Natural killer cell treated with Interleukin-12 subunit alpha and Interleukin-12 subunit beta and Interleukin-15 and Interleukin-18, amount 100 ng/mL, for 72 hours (primary cell): Measurements from ENCODE around the gene C22orf42. TPM values are rescaled to one million over a fixed set of nuclear protein-coding genes. Genes with fewer than 3 reads are reported as not detected.
"Not testable (repeated sequence)": the region's sequence is repeated elsewhere in the genome, so short reads cannot be mapped to it uniquely, and the experiment has no call there.

Experiments
- ATAC-seq, 2 donors: fragments of 150-1000 bp; cut with Tn5 transposase in 1 of 2; sonication (Bioruptor Pico), chemical (Tn5 transposase) in 1 of 2; 2 replicates each; pipeline ENCODE4 v1.10.0; 2021
- DNase-seq: peaks from one replicate; pipeline ENCODE4 v3.0.0; 2022; ENCODE audit warnings: low spot score
- H3K27ac Mint-ChIP-seq, 2 donors: 1 replicate in 1 of 2; 2 replicates in 1 of 2; pipeline ENCODE4 v1.8.0; 2022; ENCODE audit warnings: mixed read lengths in 2 of 2, mild to moderate bottlenecking in 1 of 2, moderate library complexity in 1 of 2
- H3K27me3 Mint-ChIP-seq, 2 donors: 1 replicate in 1 of 2; 2 replicates in 1 of 2; pipeline ENCODE4 v1.8.0; 2022; ENCODE audit warnings: mixed read lengths in 2 of 2
- H3K36me3 Mint-ChIP-seq: one replicate; pipeline ENCODE4 v1.8.0; 2022; ENCODE audit warnings: mixed read lengths
- H3K4me1 Mint-ChIP-seq, 2 donors: 1 replicate in 1 of 2; 2 replicates in 1 of 2; pipeline ENCODE4 v1.8.0; 2022; ENCODE audit warnings: low read depth in 2 of 2, mixed read lengths in 2 of 2, mild to moderate bottlenecking in 1 of 2
- H3K4me3 Mint-ChIP-seq: one replicate; pipeline ENCODE4 v1.8.0; 2022; ENCODE audit warnings: mixed read lengths
- H3K9me3 Mint-ChIP-seq: 2 replicates; pipeline ENCODE4 v1.8.0; 2022; ENCODE audit warnings: mixed read lengths
- total RNA-seq, 2 donors: library from RNA; stranded (reverse); gene quantifications; one replicate each; pipeline ENCODE4 v1.2.3, GENCODE V29; 2022

Gene C22orf42
- total RNA-seq, 2 donors from 2014 or later, result not detected

GRCh38 chr22:32165681-32166080 is 6.6 kb upstream of the C22orf42 start:
- H3K9me3 Mint-ChIP-seq, result no peaks in the 10 kb centered on the region
- DNase-seq (no peak), ATAC-seq (no peak)
- H3K27me3 Mint-ChIP-seq, result peaks cover 17 to 21% of the 10 kb centered on the region in 2 donors
- H3K36me3 Mint-ChIP-seq, result no peaks in the 10 kb centered on the region
- no peak overlapping the region for H3K27ac Mint-ChIP-seq
- peaks cover 0 to 2% of the 10 kb centered on the region in 2 donors for H3K4me1 Mint-ChIP-seq
- H3K4me3 Mint-ChIP-seq, result no peak overlapping the region

GRCh38 chr22:32164075-32164860 is 5.2 kb upstream of the C22orf42 start:
- peaks cover 0 to 2% of the 10 kb centered on the region in 2 donors for H3K4me1 Mint-ChIP-seq
- peak in 1 of 2 donors; percentile 57 for ATAC-seq
- no peak overlapping the region for H3K4me3 Mint-ChIP-seq

GRCh38 chr22:32160411-32160810 is 1.3 kb upstream of the C22orf42 start:
- ATAC-seq, result not testable (repeated sequence)

More at GRCh38 chr22:32164075-32164860, 5.2 kb upstream of the C22orf42 start:
- H3K9me3 Mint-ChIP-seq, result no peaks in the 10 kb centered on the region
- no peak for DNase-seq
- H3K27me3 Mint-ChIP-seq, result peaks cover 17 to 21% of the 10 kb centered on the region in 2 donors
- no peaks in the 10 kb centered on the region for H3K36me3 Mint-ChIP-seq
- H3K27ac Mint-ChIP-seq, result no peak overlapping the region

GRCh38 chr22:32157632-32158031 is 1.5 kb downstream of the C22orf42 start:
- H3K27ac Mint-ChIP-seq, result not testable (repeated sequence)
- ATAC-seq, result peak in 1 of 2 donors; percentile 50

More at GRCh38 chr22:32160411-32160810, 1.3 kb upstream of the C22orf42 start:
- not testable (repeated sequence) for H3K36me3 Mint-ChIP-seq, H3K27ac Mint-ChIP-seq, DNase-seq, H3K4me3 Mint-ChIP-seq, H3K4me1 Mint-ChIP-seq, H3K9me3 Mint-ChIP-seq
- H3K27me3 Mint-ChIP-seq, result peaks cover 23 to 26% of the 10 kb centered on the region in 2 donors

GRCh38 chr22:32154727-32155126 is 4.4 kb downstream of the C22orf42 start:
- H3K4me3 Mint-ChIP-seq, H3K36me3 Mint-ChIP-seq, ATAC-seq, H3K4me1 Mint-ChIP-seq, DNase-seq, H3K9me3 Mint-ChIP-seq, H3K27ac Mint-ChIP-seq: not testable (repeated sequence)
- H3K27me3 Mint-ChIP-seq, result peaks cover 12 to 13% of the 10 kb centered on the region in 2 donors

More at GRCh38 chr22:32157632-32158031, 1.5 kb downstream of the C22orf42 start:
- peaks cover 13 to 17% of the 10 kb centered on the region in 2 donors for H3K27me3 Mint-ChIP-seq
- H3K4me3 Mint-ChIP-seq, H3K36me3 Mint-ChIP-seq, H3K9me3 Mint-ChIP-seq, DNase-seq, H3K4me1 Mint-ChIP-seq: not testable (repeated sequence)

GRCh38 chr22:32151641-32152040 is 7.5 kb downstream of the C22orf42 start:
- H3K9me3 Mint-ChIP-seq, ATAC-seq, H3K36me3 Mint-ChIP-seq, DNase-seq, H3K4me3 Mint-ChIP-seq, H3K4me1 Mint-ChIP-seq, H3K27ac Mint-ChIP-seq: not testable (repeated sequence)
- H3K27me3 Mint-ChIP-seq, result peaks cover 10 to 20% of the 10 kb centered on the region in 2 donors

- H3K4me3 Mint-ChIP-seq, H3K9me3 Mint-ChIP-seq, H3K27ac Mint-ChIP-seq, ATAC-seq, H3K4me1 Mint-ChIP-seq, H3K36me3 Mint-ChIP-seq, DNase-seq: not testable (repeated sequence)
- H3K27me3 Mint-ChIP-seq, result peaks cover 7 to 15% of the 10 kb centered on the region in 2 donors
Measured at GRCh38 chr22:32150647-32151046, 8.5 kb downstream of the C22orf42 start.

GRCh38 chr22:32148372-32148771 is 10.7 kb downstream of the C22orf42 start:
- H3K9me3 Mint-ChIP-seq, H3K4me3 Mint-ChIP-seq, H3K36me3 Mint-ChIP-seq, H3K27ac Mint-ChIP-seq, DNase-seq, ATAC-seq: not testable (repeated sequence)
- peaks cover 7 to 13% of the 10 kb centered on the region in 2 donors for H3K27me3 Mint-ChIP-seq
- peaks cover 5 to 13% of the 10 kb centered on the region in 2 donors for H3K4me1 Mint-ChIP-seq

- H3K27ac Mint-ChIP-seq, H3K9me3 Mint-ChIP-seq, ATAC-seq, H3K36me3 Mint-ChIP-seq, H3K4me3 Mint-ChIP-seq, DNase-seq: not testable (repeated sequence)
- H3K4me1 Mint-ChIP-seq, result peaks cover 17% of the 10 kb centered on the region in 2 donors
- peaks cover 7 to 13% of the 10 kb centered on the region in 2 donors for H3K27me3 Mint-ChIP-seq
Measured at GRCh38 chr22:32147128-32147527, 12.0 kb downstream of the C22orf42 start.

GRCh38 chr22:32144496-32145274 is 14.4 kb downstream of the C22orf42 start:
- ATAC-seq (no peak), DNase-seq (no peak)
- Mint-ChIP-seq H3K9me3 (peaks cover 6% of the 10 kb centered on the region), H3K27ac (peak overlapping the region in 1 of 2 donors; percentile 28), H3K4me1 (peaks cover 19 to 21% of the 10 kb centered on the region in 2 donors), H3K4me3 (no peak overlapping the region), H3K36me3 (peaks cover 4% of the 10 kb centered on the region), H3K27me3 (peaks cover 7 to 13% of the 10 kb centered on the region in 2 donors)

GRCh38 chr22:32142600-32142999 is 16.5 kb downstream of the C22orf42 start:
- H3K36me3 Mint-ChIP-seq, result peaks cover 3% of the 10 kb centered on the region
- ATAC-seq (peak in 1 of 2 donors; percentile 62), DNase-seq (no peak)
- peak overlapping the region; percentile 6 to 28 for H3K27ac Mint-ChIP-seq
- H3K4me3 Mint-ChIP-seq, result no peak overlapping the region
- H3K4me1 Mint-ChIP-seq, result peaks cover 26 to 29% of the 10 kb centered on the region in 2 donors
- peaks cover 6% of the 10 kb centered on the region for H3K9me3 Mint-ChIP-seq
- H3K27me3 Mint-ChIP-seq, result peaks cover 0 to 4% of the 10 kb centered on the region in 2 donors

- not testable (repeated sequence) for H3K27ac Mint-ChIP-seq, H3K9me3 Mint-ChIP-seq, H3K36me3 Mint-ChIP-seq, H3K4me3 Mint-ChIP-seq, DNase-seq, H3K27me3 Mint-ChIP-seq
- ATAC-seq, result peak; percentile 50 to 54
- H3K4me1 Mint-ChIP-seq, result peaks cover 30 to 34% of the 10 kb centered on the region in 2 donors
Measured at GRCh38 chr22:32140688-32141087, 18.4 kb downstream of the C22orf42 start.

- ATAC-seq, H3K27me3 Mint-ChIP-seq, DNase-seq, H3K36me3 Mint-ChIP-seq, H3K9me3 Mint-ChIP-seq: not testable (repeated sequence)
- peaks cover 21 to 31% of the 10 kb centered on the region in 2 donors for H3K4me1 Mint-ChIP-seq
- H3K27ac Mint-ChIP-seq, result peak overlapping the region; percentile 77 to 90
- peak overlapping the region; percentile 84 for H3K4me3 Mint-ChIP-seq
Measured at GRCh38 chr22:32138576-32138975, 20.5 kb downstream of the C22orf42 start.
